WI38 (cell line): ENCODE data around the gene MCCC1.

Source experiments
- H3K4me3 ChIP-seq: 2 replicates; pipeline ENCODE4 v1.5.1; 2011; ENCODE audit warnings: low read depth, mild to moderate bottlenecking, control low read depth, low read length
- CTCF ChIP-seq: IDR thresholded peaks from 2 replicates; pipeline ENCODE4 v1.5.1; 2012; ENCODE audit warnings: low read depth, mild to moderate bottlenecking, control low read depth, low read length

MCCC1 gene

DNA sequence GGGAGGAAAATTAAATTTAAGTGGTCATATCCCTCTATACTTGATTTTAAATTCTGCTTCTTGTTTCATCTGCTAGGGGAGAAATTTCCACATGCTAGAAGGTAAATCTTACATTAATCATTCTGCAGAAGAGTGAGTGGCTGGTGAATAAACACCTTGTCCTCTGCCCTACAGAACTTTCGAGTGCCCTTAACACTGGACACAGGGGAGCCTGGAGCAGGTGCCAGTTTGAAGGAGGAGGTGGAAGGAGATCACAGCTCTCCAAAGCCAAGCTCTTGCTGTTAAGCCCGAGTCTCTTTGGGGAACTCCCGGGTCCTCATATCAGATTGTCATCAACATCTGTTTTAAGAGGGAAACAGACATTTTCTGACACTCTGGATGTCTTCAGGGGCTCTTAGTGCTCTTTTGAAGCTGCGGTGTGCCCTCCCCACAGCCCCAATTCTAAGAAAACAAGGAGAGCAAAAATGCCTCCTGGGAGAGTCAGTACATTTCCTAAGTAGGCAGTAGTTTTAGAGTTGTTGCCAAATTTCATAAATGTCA lies 32.0 kb upstream of the MCCC1 start:
- H3K4me3 ChIP-seq, result no peak overlapping the region
- TF ChIP-seq CTCF, result no peak

DNA sequence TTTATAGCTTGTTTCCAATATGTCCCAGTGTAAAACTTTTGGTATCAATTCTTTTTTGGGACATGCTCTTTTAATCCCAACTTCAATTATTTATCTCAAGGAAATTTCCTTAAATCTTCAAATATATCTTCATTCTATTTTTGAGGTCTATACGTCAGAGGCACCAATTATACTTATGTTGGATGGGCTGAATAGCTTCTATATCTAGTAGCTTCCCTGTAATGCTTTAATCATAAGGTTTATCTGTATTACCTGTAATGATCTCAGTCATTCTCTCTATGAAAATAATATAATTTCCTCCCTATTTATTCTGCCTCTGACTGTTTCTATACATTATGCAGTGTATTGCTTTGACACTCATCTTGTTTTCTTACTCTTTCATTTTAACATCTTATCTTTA lies 29.9 kb upstream of the MCCC1 start:
- no peak overlapping the region for H3K4me3 ChIP-seq
- no peak for TF ChIP-seq CTCF

DNA sequence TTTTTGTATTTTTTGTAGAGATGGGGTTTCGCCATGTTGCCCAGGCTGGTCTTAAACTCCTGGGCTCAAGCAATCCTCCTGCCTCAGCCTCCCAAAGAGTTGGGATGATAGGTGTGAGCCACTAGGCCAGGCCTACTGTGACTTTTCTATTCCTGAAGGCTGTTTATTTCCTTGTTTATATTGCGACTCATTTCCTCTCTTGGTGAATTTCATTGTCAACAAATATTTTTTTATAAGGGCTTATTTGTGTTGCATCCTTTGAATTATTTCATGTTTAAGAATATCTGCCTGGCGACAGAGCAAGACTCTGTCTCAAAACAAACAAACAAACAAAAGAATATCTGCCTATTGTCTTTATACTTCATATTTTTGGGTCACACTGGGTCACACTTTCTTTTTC lies 29.4 kb upstream of the MCCC1 start:
- no peak overlapping the region for H3K4me3 ChIP-seq
- TF ChIP-seq CTCF, result no peak

DNA sequence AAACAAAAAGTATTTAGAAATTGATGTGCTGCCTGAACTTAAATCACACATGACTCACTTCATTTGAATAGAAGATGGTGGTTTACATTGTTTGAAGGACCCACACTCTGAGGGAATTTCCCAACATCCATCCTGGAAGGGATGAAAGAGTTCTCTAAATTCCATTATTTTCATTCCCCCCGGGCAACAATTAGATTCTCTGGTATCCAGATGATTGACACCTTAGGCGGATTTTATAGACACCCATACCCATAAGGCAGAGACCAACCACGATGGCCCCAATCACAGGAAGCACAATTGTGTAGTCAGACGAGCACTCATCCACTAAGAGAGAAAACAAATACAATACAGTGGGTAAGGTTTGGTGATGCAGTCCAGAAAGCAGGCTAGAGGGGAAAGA lies 24.6 kb upstream of the MCCC1 start:
- H3K4me3 ChIP-seq, result no peak overlapping the region
- TF ChIP-seq CTCF, result no peak

DNA sequence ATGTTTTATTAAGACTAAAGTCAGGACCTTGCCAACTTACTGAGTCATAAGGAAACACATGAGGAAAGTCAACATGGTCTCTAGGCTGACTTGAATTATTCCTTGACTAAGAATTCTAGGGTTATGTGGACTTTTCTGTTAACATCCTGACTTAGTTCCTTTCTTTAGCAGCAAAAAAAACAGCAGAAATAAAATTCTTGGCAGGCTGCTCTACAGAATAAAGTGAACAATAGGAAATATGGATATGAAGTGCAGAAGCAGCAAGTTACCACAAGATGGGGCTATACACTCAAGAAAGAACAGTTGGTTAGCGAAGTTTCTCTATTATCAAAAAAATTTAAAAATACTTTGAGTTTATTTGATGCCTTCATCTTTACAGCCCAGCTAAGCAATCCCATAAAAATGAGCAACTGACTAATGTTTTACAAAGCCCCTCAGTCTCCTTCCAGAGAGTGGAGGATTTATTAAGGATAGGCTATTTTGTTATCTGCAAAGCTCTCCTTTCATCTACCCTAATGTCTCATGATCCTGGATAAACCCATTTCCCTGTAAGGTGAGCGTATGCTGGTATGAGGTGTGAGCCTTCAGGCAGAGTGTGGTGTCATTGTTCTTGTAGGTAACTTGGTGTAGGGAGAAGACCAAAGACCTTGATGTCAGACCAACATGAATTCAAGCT lies 23.1 kb upstream of the MCCC1 start:
- H3K4me3 ChIP-seq, result no peak overlapping the region
- TF ChIP-seq CTCF, result peak; percentile 52; the same call in 1 of the 2 replicates

DNA sequence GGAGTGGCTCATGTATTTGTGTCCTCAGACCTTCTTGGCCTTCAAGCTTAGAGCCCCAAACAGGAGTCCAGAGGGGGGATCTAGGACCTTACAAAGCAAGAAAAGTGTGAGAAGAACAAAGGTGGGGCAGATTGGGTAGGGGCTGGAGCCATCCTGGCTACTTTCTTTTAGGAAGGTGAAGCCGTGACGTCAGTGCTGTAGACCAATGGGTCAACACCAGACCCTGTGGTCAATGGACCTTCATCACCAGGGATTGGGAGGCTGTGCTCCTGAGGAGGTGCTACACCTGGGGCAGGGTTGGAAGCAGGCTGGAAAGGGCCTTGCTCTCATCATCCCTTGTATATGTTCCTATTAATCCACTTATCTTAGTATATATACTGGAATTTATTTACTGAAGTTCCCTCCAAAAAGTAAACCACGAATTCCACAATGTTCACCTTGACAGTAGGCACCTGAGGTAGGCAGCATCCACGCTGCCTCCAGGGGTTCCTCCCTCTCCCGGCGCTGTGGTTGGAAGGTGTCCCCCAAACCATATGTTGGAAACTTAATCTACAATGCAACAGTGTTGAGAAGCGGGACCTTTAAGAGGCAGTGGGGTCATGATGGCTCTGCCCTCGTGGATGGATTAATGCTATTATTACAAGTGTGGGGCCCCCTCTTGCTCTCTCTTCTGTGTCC lies 21.4 kb upstream of the MCCC1 start:
- TF ChIP-seq CTCF, result no peak
- H3K4me3 ChIP-seq, result no peak overlapping the region

DNA sequence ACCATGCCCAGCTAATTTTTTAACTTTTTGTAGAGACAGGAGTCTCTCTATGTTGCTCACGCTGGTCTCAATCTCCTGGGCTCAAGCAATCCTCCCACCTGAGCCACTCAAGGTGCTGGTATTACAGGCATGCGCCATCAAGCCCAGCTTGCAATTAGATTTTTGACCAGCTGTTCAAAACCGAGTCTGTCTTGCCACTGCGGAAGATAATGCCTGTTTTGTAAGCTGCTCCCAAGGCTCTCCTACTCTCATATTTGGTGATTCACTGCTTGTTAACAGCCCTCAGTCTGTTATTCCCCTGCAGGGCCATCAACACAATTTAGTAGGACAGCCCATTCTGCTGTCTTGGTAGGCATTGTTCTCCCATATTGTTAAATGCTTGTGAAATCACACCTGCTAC lies 17.8 kb upstream of the MCCC1 start:
- no peak for TF ChIP-seq CTCF
- H3K4me3 ChIP-seq, result no peak overlapping the region
